Fibroblast of skin of left quadriceps (primary cell): Measurements from ENCODE around the gene IRS2.

Experiments
- DNase-seq, 2 experiments: peaks; one replicate each; pipeline ENCODE4 v3.0.0-alpha.2; 2013; ENCODE audit warnings: low read depth in 2 of 2

Gene IRS2

GRCh38 chr13:109781384-109782065 lies 4.9 kb downstream of the IRS2 start:
- DNase-seq, result no peak

GRCh38 chr13:109780845-109781383 lies 5.5 kb downstream of the IRS2 start:
- DNase-seq, result no peak

GRCh38 chr13:109779876-109780510 lies 6.4 kb downstream of the IRS2 start:
- DNase-seq, result no peak

- DNase-seq, result no peak
Measured at GRCh38 chr13:109779074-109779473, 7.3 kb downstream of the IRS2 start.

- no peak for DNase-seq
Measured at GRCh38 chr13:109778102-109778542, 8.3 kb downstream of the IRS2 start.

- no peak for DNase-seq
Measured at GRCh38 chr13:109776575-109776974, 9.8 kb downstream of the IRS2 start.

GRCh38 chr13:109773786-109774185 lies 12.6 kb downstream of the IRS2 start:
- DNase-seq, result no peak

GRCh38 chr13:109773276-109773675 lies 13.1 kb downstream of the IRS2 start:
- DNase-seq, result no peak

GRCh38 chr13:109771926-109772325 lies 14.5 kb downstream of the IRS2 start:
- DNase-seq, result no peak

GRCh38 chr13:109770436-109770835 lies 15.9 kb downstream of the IRS2 start:
- no peak for DNase-seq

GRCh38 chr13:109769921-109770320 lies 16.5 kb downstream of the IRS2 start:
- DNase-seq, result no peak

GRCh38 chr13:109769275-109769674 lies 17.1 kb downstream of the IRS2 start:
- no peak for DNase-seq

GRCh38 chr13:109768616-109769015 lies 17.8 kb downstream of the IRS2 start:
- no peak for DNase-seq

GRCh38 chr13:109768176-109768575 lies 18.2 kb downstream of the IRS2 start:
- no peak for DNase-seq

GRCh38 chr13:109767023-109767422 lies 19.4 kb downstream of the IRS2 start:
- DNase-seq, result no peak

GRCh38 chr13:109764470-109765291 lies 21.7 kb downstream of the IRS2 start:
- DNase-seq, result no peak

- DNase-seq, result no peak
Measured at GRCh38 chr13:109764045-109764444, 22.3 kb downstream of the IRS2 start.

GRCh38 chr13:109762791-109763190 lies 23.6 kb downstream of the IRS2 start:
- no peak for DNase-seq

- DNase-seq, result no peak
Measured at GRCh38 chr13:109761695-109762094, 24.7 kb downstream of the IRS2 start.

GRCh38 chr13:109760951-109761350 lies 25.4 kb downstream of the IRS2 start:
- DNase-seq, result no peak

- DNase-seq, result no peak
Measured at GRCh38 chr13:109760402-109760801, 26.0 kb downstream of the IRS2 start.

- DNase-seq, result no peak
Measured at GRCh38 chr13:109759609-109760008, 26.8 kb downstream of the IRS2 start.
